Mesodermal cell (in vitro differentiated cells): ENCODE results near the gene TNPO3.
"Not testable (repeated sequence)": the region's sequence is repeated elsewhere in the genome, so short reads cannot be mapped to it uniquely, and the experiment has no call there.

Source experiments
- H3K27ac ChIP-seq: 2 replicates; pipeline ENCODE4 v1.7.0; 2013; ENCODE audit warnings: mild to moderate bottlenecking, low read depth, low read length, moderate library complexity; ENCODE audit not compliant: severe bottlenecking
- H3K36me3 ChIP-seq: 2 replicates; pipeline ENCODE4 v1.7.1; 2013; ENCODE audit warnings: mild to moderate bottlenecking, low read length, moderate library complexity; ENCODE audit not compliant: control insufficient read depth, insufficient read depth
- H3K4me1 ChIP-seq: one replicate; pipeline ENCODE4 v1.7.1; 2013; ENCODE audit warnings: mild to moderate bottlenecking, low read length; ENCODE audit not compliant: insufficient read depth, control insufficient read depth, poor library complexity, severe bottlenecking
- H3K4me3 ChIP-seq: 2 replicates; pipeline ENCODE4 v1.7.0; 2013; ENCODE audit warnings: low read length, control low read depth, mild to moderate bottlenecking; ENCODE audit not compliant: insufficient read depth, poor library complexity, severe bottlenecking; ENCODE audit errors: extremely low read depth
- H3K9me3 ChIP-seq: 2 replicates; pipeline ENCODE4 v1.7.1; 2013; ENCODE audit warnings: mild to moderate bottlenecking, low read length, moderate library complexity; ENCODE audit not compliant: control insufficient read depth
- WGBS, 2 experiments: methylation state at CpG; one replicate each; pipeline ENCODE4 v1.1.5; 2013; ENCODE audit warnings: missing lambda C conversion rate in 2 of 2; ENCODE audit not compliant: insufficient coverage in 2 of 2; 5-methylcytosine and 5-hydroxymethylcytosine counted together

Gene TNPO3

GRCh38 chr7:129045682-129046081, 9.2 kb downstream of the TNPO3 start:
- Histone ChIP-seq H3K4me1 (no peaks in the 10 kb centered on the region), H3K4me3 (no peak overlapping the region), H3K36me3 (peaks cover 25% of the 10 kb centered on the region), H3K27ac (no peak overlapping the region), H3K9me3 (no peaks in the 10 kb centered on the region)
- 100% methylated on average over 1 of the region's 4 CpGs; no CpG with 5 or more reads in 1 of the 2 experiments for WGBS, 2 experiments

- Histone ChIP-seq H3K4me1 (no peaks in the 10 kb centered on the region), H3K36me3 (peaks cover 29% of the 10 kb centered on the region), H3K27ac (no peak overlapping the region), H3K4me3 (no peak overlapping the region), H3K9me3 (no peaks in the 10 kb centered on the region)
- 100% methylated on average over 1 of the region's 3 CpGs for WGBS, 2 experiments
Observed at GRCh38 chr7:129043012-129043411, 11.9 kb downstream of the TNPO3 start.

- Histone ChIP-seq H3K4me3 (no peak overlapping the region), H3K9me3 (no peaks in the 10 kb centered on the region), H3K36me3 (peaks cover 33% of the 10 kb centered on the region), H3K4me1 (no peaks in the 10 kb centered on the region), H3K27ac (no peak overlapping the region)
- 67 to 92% methylated on average over 1 to 3 of the region's 3 CpGs for WGBS, 2 experiments
Observed at GRCh38 chr7:129041142-129042085, 13.5 kb downstream of the TNPO3 start.

GRCh38 chr7:129038468-129038867, 16.4 kb downstream of the TNPO3 start:
- H3K36me3 ChIP-seq: peaks cover 56% of the 10 kb centered on the region
- WGBS, 2 experiments: no CpG with 5 or more reads among the region's 2 CpGs
- not testable (repeated sequence) for H3K27ac ChIP-seq, H3K4me1 ChIP-seq, H3K9me3 ChIP-seq, H3K4me3 ChIP-seq

- Histone ChIP-seq H3K4me3 (no peak overlapping the region), H3K36me3 (peaks cover 63% of the 10 kb centered on the region), H3K4me1 (no peaks in the 10 kb centered on the region), H3K9me3 (no peaks in the 10 kb centered on the region), H3K27ac (no peak overlapping the region)
- WGBS, 2 experiments: 100% methylated on average over 1 of the region's 4 CpGs
Observed at GRCh38 chr7:129037585-129037984, 17.3 kb downstream of the TNPO3 start.

GRCh38 chr7:129032017-129032416, 22.9 kb downstream of the TNPO3 start:
- no CpG with 5 or more reads among the region's 1 CpG for WGBS, 2 experiments
- Histone ChIP-seq H3K4me3 (no peak overlapping the region), H3K9me3 (no peaks in the 10 kb centered on the region), H3K27ac (no peak overlapping the region), H3K4me1 (no peaks in the 10 kb centered on the region), H3K36me3 (peaks cover 63% of the 10 kb centered on the region)

- Histone ChIP-seq H3K4me1 (no peaks in the 10 kb centered on the region), H3K36me3 (peaks cover 54% of the 10 kb centered on the region), H3K9me3 (no peaks in the 10 kb centered on the region), H3K4me3 (no peak overlapping the region), H3K27ac (no peak overlapping the region)
- WGBS, 2 experiments: no CpG with 5 or more reads among the region's 3 CpGs
Observed at GRCh38 chr7:129030440-129030839, 24.5 kb downstream of the TNPO3 start.

GRCh38 chr7:129024125-129024524, 30.8 kb downstream of the TNPO3 start:
- peaks cover 9% of the 10 kb centered on the region for H3K4me1 ChIP-seq
- no peak overlapping the region for H3K27ac ChIP-seq
- H3K4me3 ChIP-seq: no peak overlapping the region
- H3K36me3 ChIP-seq: peaks cover 25% of the 10 kb centered on the region
- no peaks in the 10 kb centered on the region for H3K9me3 ChIP-seq
- 60 to 67% methylated on average over 1 of the region's 3 CpGs for WGBS, 2 experiments

- H3K36me3 ChIP-seq: peaks cover 26% of the 10 kb centered on the region
- no peak overlapping the region for H3K4me3 ChIP-seq
- H3K27ac ChIP-seq: no peak overlapping the region
- no peaks in the 10 kb centered on the region for H3K9me3 ChIP-seq
- WGBS, 2 experiments: no CpG with 5 or more reads among the region's 2 CpGs
- H3K4me1 ChIP-seq: peaks cover 9% of the 10 kb centered on the region
Observed at GRCh38 chr7:129021656-129022055, 33.3 kb downstream of the TNPO3 start.

GRCh38 chr7:129017933-129018538, 36.9 kb downstream of the TNPO3 start:
- H3K36me3 ChIP-seq: peaks cover 52% of the 10 kb centered on the region

GRCh38 chr7:129017264-129017663, 37.6 kb downstream of the TNPO3 start:
- Histone ChIP-seq H3K9me3 (no peaks in the 10 kb centered on the region), H3K36me3 (peaks cover 55% of the 10 kb centered on the region), H3K4me1 (peaks cover 2% of the 10 kb centered on the region), H3K4me3 (no peak overlapping the region), H3K27ac (no peak overlapping the region)
- 96 to 100% methylated on average over 1 to 2 of the region's 2 CpGs for WGBS, 2 experiments

More at GRCh38 chr7:129017933-129018538, 36.9 kb downstream of the TNPO3 start:
- Histone ChIP-seq H3K9me3 (no peaks in the 10 kb centered on the region), H3K4me3 (no peak overlapping the region), H3K27ac (no peak overlapping the region), H3K4me1 (peaks cover 2% of the 10 kb centered on the region)
- WGBS, 2 experiments: 95 to 96% methylated on average over 3 to 4 of the region's 4 CpGs
